ENCODE measurements around the gene CARD8.
"Not testable (repeated sequence)": the region's sequence is repeated elsewhere in the genome, so short reads cannot be mapped to it uniquely, and the experiment has no call there.

Gene CARD8

DNA sequence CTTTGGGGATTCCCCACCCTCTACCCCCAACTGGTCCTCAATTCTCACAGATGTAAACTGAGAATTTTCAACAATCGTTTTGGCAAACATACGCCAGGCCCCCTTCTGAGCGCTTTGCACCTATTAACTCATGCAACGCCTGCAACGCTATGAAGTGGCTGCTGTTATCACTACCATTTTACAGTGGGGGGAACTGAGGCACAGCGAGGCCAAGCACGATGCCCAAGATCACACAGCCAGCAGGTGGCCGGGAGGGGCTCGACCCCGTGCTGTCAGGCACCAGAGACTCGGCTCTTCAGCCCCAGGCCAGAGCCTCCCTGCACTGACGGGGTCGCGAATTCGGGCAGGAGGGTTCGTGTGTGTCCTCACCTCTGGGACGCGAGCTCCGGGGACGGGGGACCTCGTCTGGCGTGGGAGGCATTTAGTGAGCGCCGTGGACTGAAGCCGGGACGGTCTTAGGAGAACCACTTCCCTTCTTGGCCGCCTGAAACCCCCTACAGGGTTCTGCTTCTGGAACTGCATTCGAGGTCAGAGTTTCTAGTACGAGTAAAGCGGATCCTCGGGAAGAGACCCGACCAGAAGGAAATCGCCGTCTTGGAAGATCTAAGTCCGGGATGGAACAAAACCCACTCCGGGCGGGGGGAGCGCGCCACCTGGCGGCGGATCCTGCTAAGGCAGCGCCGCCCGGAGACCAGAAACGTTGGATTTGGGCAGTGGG, 35.2 kb upstream of the CARD8 start:
- Histone ChIP-seq H3K9me3 (ENCODE audit: low read length) (no peaks in the 10 kb centered on the region), H3K9ac (ENCODE audit: low read length) (no peak overlapping the region), H3K4me3 (ENCODE audit: low read depth in 1 of 2, low read length in 2 of 2) (peak overlapping the region; percentile 4 to 63), H3K36me3 (ENCODE audit: insufficient read depth, low read length) (no peaks in the 10 kb centered on the region), H3K27ac (ENCODE audit: low read depth, low read length) (no peak overlapping the region), H3K27me3 (ENCODE audit: control insufficient read depth in 1 of 2, insufficient read depth in 2 of 2, low read length in 2 of 2) (no peaks in the 10 kb centered on the region), H3K4me1 (ENCODE audit: insufficient read depth, low read length) (no peaks in the 10 kb centered on the region)

DNA sequence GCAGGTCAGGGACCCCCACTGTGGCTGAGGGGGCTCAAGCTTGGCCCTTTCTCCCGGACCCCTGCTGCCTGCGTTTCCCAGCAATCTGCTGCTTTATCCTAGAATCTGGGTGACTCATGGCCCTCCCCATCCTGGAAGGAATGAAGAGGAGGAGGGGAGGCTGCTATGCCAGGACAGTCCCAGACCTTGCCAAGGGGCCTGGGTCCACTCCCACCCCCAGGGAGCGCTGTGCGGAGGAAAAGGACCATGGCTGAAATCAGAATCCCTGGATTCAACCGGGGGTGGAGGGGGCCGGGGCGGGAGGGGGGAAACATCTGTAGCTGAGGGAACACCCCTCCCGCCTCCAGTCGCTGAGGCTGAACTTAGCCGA, 34.7 kb upstream of the CARD8 start:
- Histone ChIP-seq H3K9me3 (ENCODE audit: low read length) (no peaks in the 10 kb centered on the region), H3K27ac (ENCODE audit: low read depth, low read length) (no peak overlapping the region), H3K27me3 (ENCODE audit: control insufficient read depth in 1 of 2, insufficient read depth in 2 of 2, low read length in 2 of 2) (no peaks in the 10 kb centered on the region), H3K36me3 (ENCODE audit: insufficient read depth, low read length) (no peaks in the 10 kb centered on the region), H3K4me3 (ENCODE audit: low read depth in 1 of 2, low read length in 2 of 2) (no peak overlapping the region), H3K4me1 (ENCODE audit: insufficient read depth, low read length) (no peaks in the 10 kb centered on the region), H3K9ac (ENCODE audit: low read length) (no peak overlapping the region)

DNA sequence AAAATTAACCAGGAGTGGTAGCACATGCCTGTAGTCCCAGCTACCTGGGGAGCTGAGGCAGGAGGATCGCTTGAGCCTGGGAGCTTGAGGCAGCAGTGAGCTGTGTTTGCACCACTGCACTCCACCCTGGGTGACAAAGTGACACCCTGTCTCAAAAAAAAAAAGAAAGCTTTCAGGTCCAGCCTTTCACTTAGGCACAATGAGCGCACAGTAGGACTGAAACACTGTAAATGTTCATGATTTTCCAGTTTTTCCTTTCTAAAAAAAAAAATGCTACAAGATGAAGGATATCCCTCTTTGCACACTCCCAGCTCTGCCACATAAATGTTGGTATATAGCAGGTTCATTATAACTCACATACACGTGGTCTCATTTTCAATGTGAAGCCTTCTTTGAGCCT, 32.0 kb upstream of the CARD8 start:
- Histone ChIP-seq H3K36me3 (ENCODE audit: insufficient read depth, low read length) (no peaks in the 10 kb centered on the region), H3K4me1 (ENCODE audit: insufficient read depth, low read length) (no peaks in the 10 kb centered on the region), H3K9me3 (ENCODE audit: low read length) (no peaks in the 10 kb centered on the region), H3K4me3 (ENCODE audit: low read depth in 1 of 2, low read length in 2 of 2) (no peak overlapping the region), H3K27me3 (ENCODE audit: control insufficient read depth in 1 of 2, insufficient read depth in 2 of 2, low read length in 2 of 2) (no peaks in the 10 kb centered on the region), H3K9ac (ENCODE audit: low read length) (no peak overlapping the region), H3K27ac (ENCODE audit: low read depth, low read length) (no peak overlapping the region)

DNA sequence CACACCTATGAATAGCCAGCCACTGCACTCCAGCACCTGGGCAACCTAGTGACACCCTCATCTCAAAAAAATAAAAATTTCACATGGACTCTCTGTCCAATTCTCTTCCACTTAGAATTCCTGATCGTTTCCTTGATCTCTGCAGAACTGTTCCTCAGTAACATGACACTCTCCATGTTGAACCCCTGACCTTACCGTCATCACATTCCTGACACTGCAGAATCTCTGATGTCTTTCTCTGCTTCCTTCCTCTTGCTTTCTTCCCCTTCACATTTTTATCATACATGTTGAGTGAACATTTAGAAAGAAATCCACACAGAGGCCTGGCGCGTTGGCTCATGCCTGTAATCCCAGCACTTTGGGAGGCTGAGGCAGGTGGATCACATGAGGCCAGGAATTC, 29.2 kb upstream of the CARD8 start:
- no peaks in the 10 kb centered on the region for H3K4me1 ChIP-seq (ENCODE audit: insufficient read depth, low read length)
- no peak overlapping the region for H3K4me3 ChIP-seq (ENCODE audit: low read depth in 1 of 2, low read length in 2 of 2)
- no peaks in the 10 kb centered on the region for H3K36me3 ChIP-seq (ENCODE audit: insufficient read depth, low read length)
- no peak overlapping the region for H3K27ac ChIP-seq (ENCODE audit: low read depth, low read length)
- no peak overlapping the region for H3K9ac ChIP-seq (ENCODE audit: low read length)
- H3K9me3 ChIP-seq (ENCODE audit: low read length), result no peaks in the 10 kb centered on the region
- no peaks in the 10 kb centered on the region for H3K27me3 ChIP-seq (ENCODE audit: control insufficient read depth in 1 of 2, insufficient read depth in 2 of 2, low read length in 2 of 2)

DNA sequence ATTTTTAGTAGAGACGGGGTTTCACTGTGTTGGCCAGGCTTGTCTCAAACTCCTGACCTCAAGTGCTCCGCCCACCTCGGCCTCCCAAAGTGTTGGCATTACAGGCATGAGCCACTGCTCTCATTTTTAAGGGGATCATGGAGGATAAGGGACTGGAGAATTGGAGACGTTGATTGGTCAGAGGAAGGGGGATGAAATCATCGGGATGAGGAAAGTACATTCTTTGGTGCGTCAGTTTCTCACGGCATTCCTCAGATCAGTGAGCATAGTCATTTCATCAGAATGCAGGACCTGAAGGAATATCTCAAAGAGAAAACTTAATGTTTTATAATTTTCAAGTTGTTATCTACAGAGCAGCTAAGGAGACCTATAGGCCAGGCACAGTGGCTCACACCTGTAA, 28.2 kb upstream of the CARD8 start:
- Histone ChIP-seq H3K4me1 (ENCODE audit: insufficient read depth, low read length) (no peaks in the 10 kb centered on the region), H3K27me3 (ENCODE audit: control insufficient read depth in 1 of 2, insufficient read depth in 2 of 2, low read length in 2 of 2) (no peaks in the 10 kb centered on the region), H3K4me3 (ENCODE audit: low read depth in 1 of 2, low read length in 2 of 2) (no peak overlapping the region), H3K9ac (ENCODE audit: low read length) (no peak overlapping the region), H3K9me3 (ENCODE audit: low read length) (no peaks in the 10 kb centered on the region), H3K36me3 (ENCODE audit: insufficient read depth, low read length) (no peaks in the 10 kb centered on the region), H3K27ac (ENCODE audit: low read depth, low read length) (no peak overlapping the region)

DNA sequence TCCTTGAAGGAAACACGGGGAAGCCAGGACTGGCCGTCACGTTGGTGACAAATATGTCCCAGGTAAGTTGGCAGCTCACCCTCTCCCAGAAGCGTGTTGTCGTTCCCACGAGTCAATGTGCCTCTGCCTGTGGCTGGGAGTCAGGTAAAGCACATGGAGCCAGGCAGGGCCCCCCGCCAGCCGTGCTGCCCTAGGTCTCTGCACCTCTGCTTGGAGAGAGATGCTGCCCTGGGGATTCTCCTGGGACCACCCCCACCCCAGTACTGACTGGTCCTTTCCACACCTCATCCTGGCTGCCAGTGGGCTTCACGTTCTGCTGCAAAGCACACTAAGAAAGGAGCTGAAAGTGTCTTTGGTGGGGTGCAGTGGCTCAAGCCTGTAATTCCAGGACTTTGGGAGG, 24.0 kb upstream of the CARD8 start:
- H3K27me3 ChIP-seq (ENCODE audit: control insufficient read depth in 1 of 2, insufficient read depth in 2 of 2, low read length in 2 of 2), result no peaks in the 10 kb centered on the region
- no peak overlapping the region for H3K27ac ChIP-seq (ENCODE audit: low read depth, low read length)
- no peaks in the 10 kb centered on the region for H3K36me3 ChIP-seq (ENCODE audit: insufficient read depth, low read length)
- H3K9ac ChIP-seq (ENCODE audit: low read length), result no peak overlapping the region
- H3K4me1 ChIP-seq (ENCODE audit: insufficient read depth, low read length), result no peaks in the 10 kb centered on the region
- no peak overlapping the region for H3K4me3 ChIP-seq (ENCODE audit: low read depth in 1 of 2, low read length in 2 of 2)
- no peaks in the 10 kb centered on the region for H3K9me3 ChIP-seq (ENCODE audit: low read length)

DNA sequence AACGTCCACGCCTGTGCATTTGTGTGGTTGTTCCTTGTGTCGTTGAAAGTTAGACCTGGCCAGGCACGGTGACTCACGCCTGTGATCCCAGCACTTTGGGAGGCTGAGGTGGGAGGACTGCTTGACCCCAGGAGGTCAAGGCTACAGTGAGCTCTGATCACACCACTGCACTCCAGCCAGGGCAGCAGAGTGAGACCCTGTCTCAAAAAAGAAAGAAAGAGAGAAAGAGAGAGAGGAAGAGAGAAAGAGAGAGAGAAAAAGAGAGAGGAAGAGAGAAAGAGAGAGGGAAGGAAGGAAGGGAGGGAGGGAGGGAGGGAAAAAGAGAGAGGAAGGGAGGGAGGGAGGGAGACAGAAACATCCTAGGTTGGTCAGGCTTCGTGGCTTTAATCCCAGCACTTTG, 19.2 kb upstream of the CARD8 start:
- no peak overlapping the region for H3K9ac ChIP-seq (ENCODE audit: low read length)
- no peaks in the 10 kb centered on the region for H3K27me3 ChIP-seq (ENCODE audit: control insufficient read depth in 1 of 2, insufficient read depth in 2 of 2, low read length in 2 of 2)
- no peaks in the 10 kb centered on the region for H3K9me3 ChIP-seq (ENCODE audit: low read length)
- H3K36me3 ChIP-seq (ENCODE audit: insufficient read depth, low read length), result no peaks in the 10 kb centered on the region
- peaks cover 4% of the 10 kb centered on the region for H3K4me1 ChIP-seq (ENCODE audit: insufficient read depth, low read length)
- no peak overlapping the region for H3K27ac ChIP-seq (ENCODE audit: low read depth, low read length)
- H3K4me3 ChIP-seq (ENCODE audit: low read depth in 1 of 2, low read length in 2 of 2), result no peak overlapping the region

DNA sequence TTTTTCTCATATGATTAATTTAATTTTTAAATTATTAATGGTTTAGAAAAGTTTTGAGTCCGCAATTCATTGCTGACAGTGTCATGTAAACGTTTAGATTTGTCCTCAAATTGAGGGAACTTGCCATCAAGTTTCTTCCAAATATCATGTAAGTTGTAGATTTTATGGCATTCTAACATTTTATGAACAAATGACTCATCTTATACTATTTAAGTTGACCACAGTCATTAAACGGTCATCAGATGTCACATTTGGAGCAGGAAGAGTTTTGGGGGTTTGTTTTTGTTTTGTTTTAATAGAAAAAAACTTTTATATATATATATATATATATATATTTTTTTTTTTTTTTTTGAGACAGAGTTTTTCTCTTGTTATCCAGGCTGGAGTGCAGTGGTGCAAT, 18.5 kb upstream of the CARD8 start:
- Histone ChIP-seq H3K9ac (ENCODE audit: low read length) (no peak overlapping the region), H3K27ac (ENCODE audit: low read depth, low read length) (no peak overlapping the region), H3K4me1 (ENCODE audit: insufficient read depth, low read length) (peaks cover 4% of the 10 kb centered on the region), H3K27me3 (ENCODE audit: control insufficient read depth in 1 of 2, insufficient read depth in 2 of 2, low read length in 2 of 2) (peaks cover 0 to 3% of the 10 kb centered on the region in 2 donors), H3K9me3 (ENCODE audit: low read length) (no peaks in the 10 kb centered on the region), H3K4me3 (ENCODE audit: low read depth in 1 of 2, low read length in 2 of 2) (no peak overlapping the region), H3K36me3 (ENCODE audit: insufficient read depth, low read length) (no peaks in the 10 kb centered on the region)

DNA sequence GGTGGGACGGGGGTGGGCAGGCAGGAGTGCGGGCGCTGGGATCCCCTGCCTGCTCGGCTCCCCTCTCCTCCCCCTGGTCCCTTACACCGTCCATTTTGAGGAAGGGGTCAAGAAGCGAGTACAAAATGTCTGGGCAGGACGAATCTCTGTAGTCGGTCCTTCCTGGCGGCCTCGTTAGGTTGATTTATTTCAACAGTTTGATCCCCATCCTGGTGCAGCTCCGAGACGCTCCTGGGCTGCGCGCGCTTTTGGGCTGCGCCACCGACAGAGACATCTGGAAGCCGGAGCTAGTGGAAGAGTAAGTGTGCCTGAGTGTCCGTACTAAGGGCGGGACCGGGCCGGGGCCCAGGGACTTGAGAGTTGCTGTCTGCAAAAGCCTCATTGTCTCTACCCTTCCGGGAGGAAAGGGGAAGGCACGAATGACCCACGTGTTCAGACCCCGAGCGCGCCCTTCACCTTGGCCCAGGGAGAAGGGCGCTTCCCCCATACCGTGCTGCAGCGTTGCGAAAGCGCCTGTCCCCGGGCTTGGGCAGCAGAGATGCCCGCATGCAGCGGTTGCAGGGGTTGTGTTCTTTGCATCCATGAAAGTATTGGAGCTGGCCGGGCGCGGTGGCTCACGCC, 15.9 kb upstream of the CARD8 start:
- Histone ChIP-seq H3K9me3 (ENCODE audit: low read length) (no peaks in the 10 kb centered on the region), H3K27me3 (ENCODE audit: control insufficient read depth in 1 of 2, insufficient read depth in 2 of 2, low read length in 2 of 2) (peaks cover 0 to 3% of the 10 kb centered on the region in 2 donors), H3K36me3 (ENCODE audit: insufficient read depth, low read length) (no peaks in the 10 kb centered on the region), H3K27ac (ENCODE audit: low read depth, low read length) (no peak overlapping the region), H3K4me1 (ENCODE audit: insufficient read depth, low read length) (peaks cover 4% of the 10 kb centered on the region), H3K4me3 (ENCODE audit: low read depth in 1 of 2, low read length in 2 of 2) (peak overlapping the region in 1 of 2 donors; percentile 32), H3K9ac (ENCODE audit: low read length) (no peak overlapping the region)

DNA sequence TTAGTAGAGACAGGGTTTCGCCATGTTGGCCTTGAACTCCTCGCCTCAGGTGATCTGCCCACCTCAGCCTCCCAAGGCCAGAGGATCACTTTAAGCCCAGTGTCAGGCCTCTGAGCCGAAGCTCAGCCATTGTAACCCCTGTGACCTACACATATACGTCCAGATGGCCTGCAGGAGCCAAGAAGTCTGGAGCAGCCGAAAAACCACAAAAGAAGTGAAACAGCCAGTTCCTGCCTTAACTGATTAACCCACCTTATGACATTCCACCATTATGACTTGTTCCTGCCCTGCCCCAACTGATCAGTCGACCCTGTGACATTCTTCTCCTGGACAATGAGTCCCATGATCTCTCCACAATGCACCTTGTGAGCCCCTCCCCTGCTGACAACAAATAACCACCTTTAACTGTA, 13.9 kb upstream of the CARD8 start:
- H3K27me3 ChIP-seq (ENCODE audit: control insufficient read depth in 1 of 2, insufficient read depth in 2 of 2, low read length in 2 of 2); H3K4me1 ChIP-seq (ENCODE audit: insufficient read depth, low read length): not testable (repeated sequence)

DNA sequence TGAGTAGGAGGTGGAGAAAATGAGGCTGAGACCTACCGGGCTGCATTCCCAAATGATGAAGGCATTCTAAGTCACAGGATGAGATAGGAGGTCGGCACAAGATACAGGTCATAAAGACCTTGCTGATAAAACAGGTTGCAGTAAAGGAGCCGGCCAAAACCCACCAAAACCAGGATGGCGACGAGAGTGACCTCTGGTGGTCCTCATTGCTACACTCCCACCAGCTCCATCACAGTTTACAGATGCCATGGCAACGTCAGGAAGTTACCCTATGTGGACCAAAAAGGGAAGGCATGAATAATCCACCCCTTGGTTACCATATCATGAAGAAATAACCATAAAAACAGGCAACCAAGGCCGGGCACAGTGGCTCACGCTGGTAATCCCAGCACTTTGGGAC, 9.6 kb upstream of the CARD8 start:
- H3K9me3 ChIP-seq (ENCODE audit: low read length); H3K9ac ChIP-seq (ENCODE audit: low read length); H3K36me3 ChIP-seq (ENCODE audit: insufficient read depth, low read length); H3K27ac ChIP-seq (ENCODE audit: low read depth, low read length); H3K4me3 ChIP-seq (ENCODE audit: low read depth in 1 of 2, low read length in 2 of 2); H3K4me1 ChIP-seq (ENCODE audit: insufficient read depth, low read length); H3K27me3 ChIP-seq (ENCODE audit: control insufficient read depth in 1 of 2, insufficient read depth in 2 of 2, low read length in 2 of 2): not testable (repeated sequence)

More for the DNA sequence above, 13.9 kb upstream of the CARD8 start:
- H3K27ac ChIP-seq (ENCODE audit: low read depth, low read length); H3K36me3 ChIP-seq (ENCODE audit: insufficient read depth, low read length); H3K4me3 ChIP-seq (ENCODE audit: low read depth in 1 of 2, low read length in 2 of 2); H3K9me3 ChIP-seq (ENCODE audit: low read length); H3K9ac ChIP-seq (ENCODE audit: low read length): not testable (repeated sequence)

DNA sequence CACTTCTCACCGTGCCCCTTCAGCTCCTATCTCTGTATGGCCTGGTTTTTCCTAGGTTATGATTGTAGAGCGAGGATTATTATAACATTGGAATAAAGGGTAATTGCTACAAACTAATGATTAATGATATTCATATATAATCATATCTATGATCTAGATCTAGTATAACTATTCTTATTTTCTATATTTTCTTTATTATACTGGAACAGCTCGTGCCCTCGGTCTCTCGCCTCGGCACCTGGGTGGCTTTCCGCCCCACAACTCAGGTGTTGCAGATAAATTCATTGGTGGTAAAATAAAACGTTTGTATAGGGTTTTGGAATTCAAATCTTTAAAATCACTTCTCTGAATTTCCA, 4.6 kb upstream of the CARD8 start:
- H3K4me3 ChIP-seq (ENCODE audit: low read depth in 1 of 2, low read length in 2 of 2), result peak overlapping the region in 1 of 2 donors; percentile 67
- not testable (repeated sequence) for H3K27ac ChIP-seq (ENCODE audit: low read depth, low read length); H3K9me3 ChIP-seq (ENCODE audit: low read length); H3K4me1 ChIP-seq (ENCODE audit: insufficient read depth, low read length); H3K36me3 ChIP-seq (ENCODE audit: insufficient read depth, low read length); H3K9ac ChIP-seq (ENCODE audit: low read length); H3K27me3 ChIP-seq (ENCODE audit: control insufficient read depth in 1 of 2, insufficient read depth in 2 of 2, low read length in 2 of 2)
